K562 (cell line): ENCODE data around the gene COPS6. TPM values are rescaled to one million over a fixed set of nuclear protein-coding genes. Genes with fewer than 3 reads are reported as not detected.

Source experiments
- BMI1 ChIP-seq: fragments of 150-350 bp; IDR thresholded peaks from 2 replicates; pipeline ENCODE4 v1.6.1; 2014; ENCODE audit warnings: low read length
- CTCF ChIP-seq, 3 experiments: IDR thresholded peaks in 2 of 3; conservative IDR thresholded peaks in 1 of 3; 2 replicates each; pipeline ENCODE4 v1.5.1; 2011 to 2012; ENCODE audit warnings: low read length in 3 of 3, mild to moderate bottlenecking in 3 of 3, control low read depth in 2 of 3, improper control_type of control experiment in 1 of 3, inconsistent platforms in 1 of 3, low read depth in 1 of 3, mixed read lengths in 1 of 3, moderate library complexity in 1 of 3; ENCODE audit not compliant: insufficient read depth in 2 of 3
- GMEB1 ChIP-seq: fragments of 250-450 bp; sonication (Bioruptor Pico); IDR thresholded peaks from 2 replicates; pipeline ENCODE4 v1.4.0; 2020; ENCODE audit warnings: mild to moderate bottlenecking
- GTF3C2 ChIP-seq: IDR thresholded peaks from 3 replicates; pipeline ENCODE4 v1.6.1; 2011; ENCODE audit warnings: borderline replicate concordance, mild to moderate bottlenecking, moderate library complexity; ENCODE audit not compliant: insufficient read length; ENCODE audit errors: extremely low read depth
- HMGN3 ChIP-seq: IDR thresholded peaks from 2 replicates; pipeline ENCODE4 v1.6.1; 2011; ENCODE audit warnings: borderline replicate concordance, low read depth, mild to moderate bottlenecking, mixed read lengths, low read length; ENCODE audit not compliant: insufficient read length; ENCODE audit errors: extremely low read depth
- KAT7 ChIP-seq: sonication (generic); formaldehyde crosslinking; IDR thresholded peaks from 2 replicates; pipeline ENCODE4 v1.8.0; 2022; ENCODE audit warnings: missing genetic modification reagents, mild to moderate bottlenecking, borderline replicate concordance
- KAT8 ChIP-seq: fragments of 450-650 bp; IDR thresholded peaks from 2 replicates; pipeline ENCODE4 v1.6.1; 2016; ENCODE audit warnings: low read depth, mild to moderate bottlenecking
- KHSRP ChIP-seq: fragments of 450-650 bp; IDR thresholded peaks from 2 replicates; pipeline ENCODE4 v1.6.1; 2017
- MAZ ChIP-seq, 2 experiments: fragments of 450-650 bp in 1 of 2; sonication (generic) in 1 of 2; formaldehyde crosslinking; IDR thresholded peaks in 1 of 2; conservative IDR thresholded peaks in 1 of 2; 2 replicates each; pipeline versions ENCODE4 v1.4.0 to v1.5.0; 2020; ENCODE audit warnings: mild to moderate bottlenecking in 1 of 2, missing genetic modification reagents in 1 of 2
- PRMT5 ChIP-seq: sonication (generic); formaldehyde crosslinking; IDR thresholded peaks from 2 replicates; pipeline ENCODE4 v1.5.0; 2020; ENCODE audit warnings: missing genetic modification reagents
- RAD51 ChIP-seq: fragments of 450-650 bp; IDR thresholded peaks from 2 replicates; pipeline ENCODE4 v1.7.1; 2016; ENCODE audit warnings: low read depth, mild to moderate bottlenecking, borderline replicate concordance
- SAFB ChIP-seq: fragments of 200-400 bp; formaldehyde crosslinking; IDR thresholded peaks from 2 replicates; pipeline ENCODE4 v1.6.1; 2017; ENCODE audit warnings: low read depth, low read length, borderline replicate concordance
- USF1 ChIP-seq: sonication (generic); formaldehyde crosslinking; IDR thresholded peaks from 2 replicates; pipeline ENCODE4 v1.9.0; 2022; ENCODE audit warnings: mild to moderate bottlenecking, missing genetic modification reagents
- XRCC5 ChIP-seq: fragments of 200-400 bp; formaldehyde crosslinking; IDR thresholded peaks from 2 replicates; pipeline ENCODE4 v1.6.1; 2017; ENCODE audit warnings: low read depth, mild to moderate bottlenecking, low read length
- polyA plus RNA-seq, 8 experiments: library from polyadenylated mRNA; depleted of rRNA in 4 of 8; stranded (reverse) in 5 of 8; unstranded in 3 of 8; fragments of >200 nt; fragmentation: Nextera tagmentation in 2 of 8; fragmentation: Illumina TruSeq in 1 of 8; extraction: Ambion mirVana in 2 of 8; extraction: Trizol in 1 of 8; gene quantifications; 2 replicates each; pipeline versions ENCODE4 v1.2.1 to v1.2.3, GENCODE V29; 2011 to 2014; ENCODE audit warnings: inconsistent platforms in 1 of 8, missing spikeins in 1 of 8
- total RNA-seq, 7 experiments: library from RNA; depleted of rRNA in 6 of 7; stranded (reverse); fragments of >200 nt in 6 of 7; fragmentation: Illumina TruSeq in 2 of 7; extraction: Trizol in 2 of 7; gene quantifications; 2 replicates each; pipeline versions ENCODE4 v1.2.1 to v1.2.3, GENCODE V29; 2011 to 2021; ENCODE audit warnings: low replicate concordance in 1 of 7
- TF ChIP-seq, protein P1 (sequence below): fragments of 250-450 bp; sonication (Bioruptor Pico); IDR thresholded peaks from 2 replicates; pipeline ENCODE4 v1.8.0; 2021; ENCODE audit warnings: moderate library complexity, mild to moderate bottlenecking, inconsistent platforms

The COPS6 gene
- total and polyA plus RNA-seq, 9 of the 15 experiments (the other 6 are each of a cell fraction or from before 2014, with no cell fraction given) = 63.0 to 331 (median 168) TPM

GRCh38 chr7:100126931-100127865 is 38.4 kb downstream of the COPS6 start, which contains the start of gene MBLAC1 (continued):
- TF ChIP-seq USF1 (CRISPR knock-in tag) = no peak
- peak in 1 of 3 experiments; percentile 25; a peak in 1 of 6 replicates for TF ChIP-seq CTCF (IDR thresholded peaks at IDR 0.05 in 2 of 3, conservative IDR thresholded peaks at IDR 0.05 in 1 of 3; ENCODE audit: insufficient read depth in 2 of 3, low read depth in 1 of 3, low read length in 3 of 3)
- TF ChIP-seq, protein P1, sequence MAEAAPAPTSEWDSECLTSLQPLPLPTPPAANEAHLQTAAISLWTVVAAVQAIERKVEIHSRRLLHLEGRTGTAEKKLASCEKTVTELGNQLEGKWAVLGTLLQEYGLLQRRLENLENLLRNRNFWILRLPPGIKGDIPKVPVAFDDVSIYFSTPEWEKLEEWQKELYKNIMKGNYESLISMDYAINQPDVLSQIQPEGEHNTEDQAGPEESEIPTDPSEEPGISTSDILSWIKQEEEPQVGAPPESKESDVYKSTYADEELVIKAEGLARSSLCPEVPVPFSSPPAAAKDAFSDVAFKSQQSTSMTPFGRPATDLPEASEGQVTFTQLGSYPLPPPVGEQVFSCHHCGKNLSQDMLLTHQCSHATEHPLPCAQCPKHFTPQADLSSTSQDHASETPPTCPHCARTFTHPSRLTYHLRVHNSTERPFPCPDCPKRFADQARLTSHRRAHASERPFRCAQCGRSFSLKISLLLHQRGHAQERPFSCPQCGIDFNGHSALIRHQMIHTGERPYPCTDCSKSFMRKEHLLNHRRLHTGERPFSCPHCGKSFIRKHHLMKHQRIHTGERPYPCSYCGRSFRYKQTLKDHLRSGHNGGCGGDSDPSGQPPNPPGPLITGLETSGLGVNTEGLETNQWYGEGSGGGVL (CRISPR knock-in tag) = no peak
- TF ChIP-seq KAT8 = no peak
- TF ChIP-seq GMEB1 (CRISPR knock-in tag) = peak; percentile 88
- TF ChIP-seq RAD51 = no peak
- TF ChIP-seq MAZ (CRISPR knock-in tag; conservative IDR thresholded peaks at IDR 0.05 in 1 of 2, IDR thresholded peaks at IDR 0.05 in 1 of 2) = peak; percentile 91 to 93
- no peak for TF ChIP-seq BMI1
- TF ChIP-seq XRCC5 = no peak
- TF ChIP-seq GTF3C2 = no peak
- no peak for TF ChIP-seq KHSRP
- no peak; the same call in 1 of the 2 replicates for TF ChIP-seq SAFB
- TF ChIP-seq PRMT5 (CRISPR knock-in tag) = 0 out of 2 replicates have a peak, but pooled peaks have one; percentile 28
- no peak for TF ChIP-seq HMGN3
- peak; percentile 19; the same call in 1 of the 2 replicates for TF ChIP-seq KAT7 (CRISPR knock-in tag)
